ENCODE data around the gene MAGEA11.

DNA sequence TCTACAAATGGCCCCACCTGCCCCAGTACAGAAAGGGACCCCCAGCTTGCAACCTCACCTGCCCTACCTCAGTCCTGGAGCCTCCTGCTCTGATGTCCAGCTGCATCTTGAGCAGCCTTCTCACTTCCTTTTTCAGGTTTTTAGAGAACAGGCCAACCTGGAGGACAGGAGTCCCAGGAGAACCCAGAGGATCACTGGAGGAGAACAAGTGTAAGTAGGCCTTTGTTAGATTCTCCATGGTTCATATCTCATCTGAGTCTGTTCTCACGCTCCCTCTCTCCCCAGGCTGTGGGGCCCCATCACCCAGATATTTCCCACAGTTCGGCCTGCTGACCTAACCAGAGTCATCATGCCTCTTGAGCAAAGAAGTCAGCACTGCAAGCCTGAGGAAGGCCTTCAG is 3.6 kb downstream of the MAGEA11 start:
- TF ChIP-seq POLR2AphosphoS5 (IDR thresholded peaks at IDR 0.05; ENCODE audit: low read depth, low read length): no peak
- TF ChIP-seq TEAD4 (IDR thresholded peaks at IDR 0.05; ENCODE audit: low read depth, low read length): no peak
- no peak for TF ChIP-seq CEBPB (IDR thresholded peaks at IDR 0.05; ENCODE audit: low read depth, low read length)
- TF ChIP-seq, protein P1, sequence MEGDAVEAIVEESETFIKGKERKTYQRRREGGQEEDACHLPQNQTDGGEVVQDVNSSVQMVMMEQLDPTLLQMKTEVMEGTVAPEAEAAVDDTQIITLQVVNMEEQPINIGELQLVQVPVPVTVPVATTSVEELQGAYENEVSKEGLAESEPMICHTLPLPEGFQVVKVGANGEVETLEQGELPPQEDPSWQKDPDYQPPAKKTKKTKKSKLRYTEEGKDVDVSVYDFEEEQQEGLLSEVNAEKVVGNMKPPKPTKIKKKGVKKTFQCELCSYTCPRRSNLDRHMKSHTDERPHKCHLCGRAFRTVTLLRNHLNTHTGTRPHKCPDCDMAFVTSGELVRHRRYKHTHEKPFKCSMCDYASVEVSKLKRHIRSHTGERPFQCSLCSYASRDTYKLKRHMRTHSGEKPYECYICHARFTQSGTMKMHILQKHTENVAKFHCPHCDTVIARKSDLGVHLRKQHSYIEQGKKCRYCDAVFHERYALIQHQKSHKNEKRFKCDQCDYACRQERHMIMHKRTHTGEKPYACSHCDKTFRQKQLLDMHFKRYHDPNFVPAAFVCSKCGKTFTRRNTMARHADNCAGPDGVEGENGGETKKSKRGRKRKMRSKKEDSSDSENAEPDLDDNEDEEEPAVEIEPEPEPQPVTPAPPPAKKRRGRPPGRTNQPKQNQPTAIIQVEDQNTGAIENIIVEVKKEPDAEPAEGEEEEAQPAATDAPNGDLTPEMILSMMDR (IDR thresholded peaks at IDR 0.05; ENCODE audit: control extremely low read depth in 1 of 3, insufficient read depth in 1 of 3, low read depth in 1 of 3, low read length in 3 of 3): no peak
- no peak for TF ChIP-seq TCF12 (IDR thresholded peaks at IDR 0.05; ENCODE audit: low read depth, low read length)
- no peak for TF ChIP-seq EZH2 (IDR thresholded peaks at IDR 0.05; ENCODE audit: low read depth, low read length, severe bottlenecking)
